ENCODE results near the gene COPS9.

- TF ChIP-seq CTCF (IDR thresholded peaks at IDR 0.05) (no peak), POLR2AphosphoS5 (IDR thresholded peaks at IDR 0.05) (no peak)
Measured at GRCh38 chr2:240126731-240127130, 9.4 kb downstream of the COPS9 start.
